ENCODE data around the gene LRFN2. TPM values are rescaled to one million over a fixed set of nuclear protein-coding genes. Genes with fewer than 3 reads are reported as not detected.

The LRFN2 gene
- total and polyA plus RNA-seq, 2 of the 8 experiments (the other 6 are each of a cell fraction or from before 2014, with no cell fraction given): 2.3 TPM

DNA sequence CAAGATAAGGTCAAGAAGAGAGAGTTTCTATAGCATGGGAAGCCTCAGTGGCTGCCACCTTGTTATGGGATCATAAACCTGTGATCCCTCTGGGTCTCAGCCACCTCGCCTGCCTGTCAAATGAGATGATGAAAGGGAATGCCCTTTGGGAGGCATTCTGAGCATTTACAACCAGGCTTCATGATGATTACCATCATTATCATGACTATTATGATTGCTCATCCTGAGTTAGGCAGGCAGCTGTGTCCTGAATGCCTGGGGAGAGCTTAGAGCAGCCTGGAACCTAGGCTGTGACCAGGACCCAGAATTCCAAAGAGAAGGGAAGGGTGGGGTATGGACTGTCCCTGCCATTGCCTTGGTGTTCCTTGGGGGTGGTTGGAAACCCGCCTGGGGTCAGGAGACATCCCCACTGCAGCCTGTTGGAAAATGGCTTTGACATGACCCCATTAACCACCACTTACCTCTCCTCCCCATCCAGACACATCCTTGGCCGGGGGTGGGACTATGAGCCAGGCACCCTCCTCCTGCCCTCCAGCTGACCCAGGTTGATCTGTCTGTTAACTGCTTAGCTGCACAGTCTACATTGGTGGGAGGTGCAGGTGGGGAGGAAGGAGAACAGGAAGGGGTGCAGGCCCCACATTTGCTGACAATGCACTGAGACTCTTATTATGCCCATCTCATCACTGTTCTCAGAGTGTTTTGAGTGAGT, 51.9 kb downstream of the LRFN2 start (continued):
- TF ChIP-seq EP300 (IDR thresholded peaks at IDR 0.05; ENCODE audit: borderline replicate concordance in 1 of 2, low read depth in 2 of 2, low read length in 2 of 2) (no peak), BRCA1 (IDR thresholded peaks at IDR 0.05; ENCODE audit: low read depth, low read length) (no peak), POLR2A (IDR thresholded peaks at IDR 0.05; ENCODE audit: control extremely low read depth in 1 of 2, low read depth in 2 of 2, low read length in 2 of 2) (no peak), GABPA (IDR thresholded peaks at IDR 0.05; ENCODE audit: borderline replicate concordance, insufficient read depth, low read length) (no peak), SP4 (IDR thresholded peaks at IDR 0.05; ENCODE audit: low read length) (no peak)
- TF ChIP-seq, protein P1, sequence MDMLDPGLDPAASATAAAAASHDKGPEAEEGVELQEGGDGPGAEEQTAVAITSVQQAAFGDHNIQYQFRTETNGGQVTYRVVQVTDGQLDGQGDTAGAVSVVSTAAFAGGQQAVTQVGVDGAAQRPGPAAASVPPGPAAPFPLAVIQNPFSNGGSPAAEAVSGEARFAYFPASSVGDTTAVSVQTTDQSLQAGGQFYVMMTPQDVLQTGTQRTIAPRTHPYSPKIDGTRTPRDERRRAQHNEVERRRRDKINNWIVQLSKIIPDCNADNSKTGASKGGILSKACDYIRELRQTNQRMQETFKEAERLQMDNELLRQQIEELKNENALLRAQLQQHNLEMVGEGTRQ (IDR thresholded peaks at IDR 0.05; ENCODE audit: low read length): no peak
- TF ChIP-seq, protein P2, sequence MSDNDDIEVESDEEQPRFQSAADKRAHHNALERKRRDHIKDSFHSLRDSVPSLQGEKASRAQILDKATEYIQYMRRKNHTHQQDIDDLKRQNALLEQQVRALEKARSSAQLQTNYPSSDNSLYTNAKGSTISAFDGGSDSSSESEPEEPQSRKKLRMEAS (IDR thresholded peaks at IDR 0.05): no peak

Data from H1 (cell line).